Immature natural killer cell (primary cell): ENCODE data around the gene GJA1. TPM values are rescaled to one million over a fixed set of nuclear protein-coding genes. Genes with fewer than 3 reads are reported as not detected.
"Not testable (repeated sequence)": the region's sequence is repeated elsewhere in the genome, so short reads cannot be mapped to it uniquely, and the experiment has no call there.

Source experiments
- DNase-seq, 3 donors: peaks; one replicate each; pipeline ENCODE4 v3.0.0; 2022; ENCODE audit warnings: mixed read lengths in 1 of 3
- H3K27ac Mint-ChIP-seq, 6 donors: one replicate each; pipeline ENCODE4 v1.8.0; 2020; ENCODE audit warnings: mixed read lengths in 6 of 6, mild to moderate bottlenecking in 5 of 6, inconsistent platforms in 4 of 6, moderate library complexity in 3 of 6
- H3K27me3 Mint-ChIP-seq, 3 donors: one replicate each; pipeline ENCODE4 v1.8.0; 2020 to 2021; ENCODE audit warnings: low read depth in 3 of 3, mild to moderate bottlenecking in 3 of 3, mixed read lengths in 3 of 3, moderate library complexity in 3 of 3, inconsistent platforms in 1 of 3
- H3K36me3 Mint-ChIP-seq, 3 donors: one replicate each; pipeline ENCODE4 v1.8.0; 2020; ENCODE audit warnings: mixed read lengths in 3 of 3, inconsistent platforms in 2 of 3, mild to moderate bottlenecking in 2 of 3
- H3K4me1 Mint-ChIP-seq, 2 donors: one replicate each; pipeline ENCODE4 v1.8.0; 2020; ENCODE audit warnings: inconsistent platforms in 2 of 2, mild to moderate bottlenecking in 2 of 2, mixed read lengths in 2 of 2, moderate library complexity in 1 of 2
- H3K4me3 Mint-ChIP-seq, 5 donors: one replicate each; pipeline ENCODE4 v1.8.0; 2020; ENCODE audit warnings: mild to moderate bottlenecking in 5 of 5, mixed read lengths in 5 of 5, inconsistent platforms in 3 of 5, moderate library complexity in 3 of 5
- H3K9me3 Mint-ChIP-seq, 6 donors: one replicate each; pipeline ENCODE4 v1.8.0; 2020; ENCODE audit warnings: mild to moderate bottlenecking in 6 of 6, mixed read lengths in 6 of 6, inconsistent platforms in 4 of 6, moderate library complexity in 3 of 6
- polyA plus RNA-seq, 3 donors: library from polyadenylated mRNA; unstranded; fragments of 300-500 nt; fragmentation: Illumina TruSeq; gene quantifications; one replicate each; pipeline ENCODE4 v1.2.3, GENCODE V29; 2021

The GJA1 gene
- not detected for polyA plus RNA-seq

DNA sequence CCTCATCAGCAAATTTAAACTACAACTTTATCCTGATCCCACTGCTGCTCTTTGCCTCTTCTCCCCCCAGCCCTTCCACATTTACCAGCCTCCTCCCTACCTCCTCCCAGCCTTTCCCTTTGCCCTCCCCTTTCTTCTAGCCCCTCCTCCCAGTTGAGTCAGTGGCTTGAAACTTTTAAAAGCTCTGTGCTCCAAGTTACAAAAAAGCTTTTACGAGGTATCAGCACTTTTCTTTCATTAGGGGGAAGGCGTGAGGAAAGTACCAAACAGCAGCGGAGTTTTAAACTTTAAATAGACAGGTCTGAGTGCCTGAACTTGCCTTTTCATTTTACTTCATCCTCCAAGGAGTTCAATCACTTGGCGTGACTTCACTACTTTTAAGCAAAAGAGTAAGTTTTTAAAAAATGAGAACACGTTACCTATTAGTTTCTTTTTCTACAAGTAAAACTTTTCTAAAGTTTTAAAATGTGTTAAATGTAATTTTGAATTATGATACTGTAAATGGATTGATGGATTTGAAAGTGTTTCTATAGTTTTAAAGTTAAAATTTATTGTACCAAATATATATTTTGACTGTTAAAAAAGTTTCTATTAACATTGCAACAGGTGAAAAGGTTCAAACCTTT, at the start of gene GJA1:
TSS of gene GJA1 (plus strand) at position 203 of the 626 bp plus-strand sequence. CDS start 11,202 bp downstream, outside the sequence.
- peak within 1 kb of the TSS; percentile 40 to 71 (median 50) for H3K4me3 Mint-ChIP-seq
- H3K27ac Mint-ChIP-seq = no peak within 1 kb of the TSS
- DNase-seq = no peak
- peaks cover 0 to 5% (median under 1%) of the 10 kb centered on the region in 6 donors for H3K9me3 Mint-ChIP-seq
- H3K27me3 Mint-ChIP-seq = peaks cover 5 to 21% (median 7%) of the 10 kb centered on the region in 3 donors
- peaks cover 14 to 23% of the 10 kb centered on the region in 2 donors for H3K4me1 Mint-ChIP-seq
- no peaks in the 10 kb centered on the region for H3K36me3 Mint-ChIP-seq

DNA sequence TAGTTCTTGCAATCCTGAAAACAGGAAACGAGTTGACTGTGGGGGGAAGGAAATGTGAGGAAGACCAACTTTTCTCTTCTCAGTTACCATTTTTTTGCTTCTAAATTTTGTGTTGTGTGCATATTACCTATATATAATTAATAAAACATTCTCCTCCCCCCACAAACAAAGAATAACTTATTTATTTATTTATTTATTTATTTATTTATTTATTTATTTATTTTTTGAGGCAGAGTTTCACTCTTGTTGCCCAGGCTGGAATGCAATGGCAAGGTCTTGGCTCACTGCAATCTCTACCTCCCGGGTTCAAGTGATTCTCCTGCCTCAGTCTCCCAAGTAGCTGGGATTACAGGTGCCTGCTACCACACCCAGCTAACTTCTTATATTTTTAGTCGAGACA, 48.9 kb upstream of the GJA1 start:
- not testable (repeated sequence) for H3K9me3 Mint-ChIP-seq, H3K27ac Mint-ChIP-seq, H3K36me3 Mint-ChIP-seq, H3K4me3 Mint-ChIP-seq, H3K27me3 Mint-ChIP-seq, DNase-seq, H3K4me1 Mint-ChIP-seq

DNA sequence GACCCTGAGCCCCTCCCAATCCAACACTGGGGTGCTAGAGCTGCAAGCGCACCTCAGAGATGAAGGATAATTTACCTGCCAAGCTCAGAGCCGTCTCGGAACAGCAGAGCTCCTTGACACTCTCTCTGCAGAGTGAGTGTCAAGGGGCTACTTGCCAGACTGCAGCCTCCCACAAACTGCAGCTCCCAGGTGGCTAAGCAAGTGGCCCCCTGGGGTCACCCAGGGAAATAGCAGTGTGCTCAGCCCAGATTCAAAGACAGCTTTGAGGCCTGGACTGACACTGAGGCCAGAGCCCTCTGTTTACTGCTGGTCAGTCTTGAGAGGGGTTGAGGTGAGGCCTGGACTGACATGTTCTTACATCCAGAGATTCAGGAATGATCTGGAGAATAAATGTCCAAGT, 46.0 kb upstream of the GJA1 start:
- H3K27me3 Mint-ChIP-seq = peaks cover 0 to 2% (median 1%) of the 10 kb centered on the region in 3 donors
- no peak overlapping the region for H3K4me3 Mint-ChIP-seq
- no peaks in the 10 kb centered on the region for H3K4me1 Mint-ChIP-seq
- H3K9me3 Mint-ChIP-seq = peaks cover 0 to 1% (median 0%) of the 10 kb centered on the region in 6 donors
- DNase-seq = no peak
- H3K27ac Mint-ChIP-seq = no peak overlapping the region
- no peaks in the 10 kb centered on the region for H3K36me3 Mint-ChIP-seq

- DNase-seq = no peak
- Mint-ChIP-seq H3K36me3 (no peaks in the 10 kb centered on the region), H3K27me3 (peaks cover 0 to 2% (median 0%) of the 10 kb centered on the region in 3 donors), H3K9me3 (peaks cover 0 to 2% (median 0%) of the 10 kb centered on the region in 6 donors), H3K27ac (no peak overlapping the region), H3K4me3 (no peak overlapping the region), H3K4me1 (no peaks in the 10 kb centered on the region)
Observed at GRCh38 chr6:121393731-121394505, 41.5 kb upstream of the GJA1 start.

DNA sequence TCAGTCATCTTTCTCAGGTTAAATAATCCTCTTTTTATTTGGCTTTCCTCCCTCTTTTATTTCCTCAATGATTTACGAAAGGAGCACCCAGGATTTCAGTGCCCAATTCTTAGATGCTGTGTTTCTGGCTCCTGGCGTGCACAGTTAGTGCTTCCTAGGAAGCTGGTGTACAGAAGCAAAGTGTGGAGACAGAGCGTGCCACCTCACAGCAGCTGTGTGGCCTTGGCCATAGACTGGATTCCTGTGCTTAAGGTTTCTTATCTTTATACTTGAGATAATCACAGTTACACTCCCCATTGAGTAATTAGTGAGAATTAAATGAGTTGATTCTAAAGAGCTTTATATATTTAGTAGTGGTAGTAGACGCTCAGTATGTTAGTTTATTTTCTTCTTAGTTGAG, 39.7 kb upstream of the GJA1 start:
- Mint-ChIP-seq H3K4me1 (no peaks in the 10 kb centered on the region), H3K27ac (no peak overlapping the region), H3K9me3 (peaks cover 0 to 2% (median 0%) of the 10 kb centered on the region in 6 donors), H3K36me3 (no peaks in the 10 kb centered on the region), H3K27me3 (peaks cover 0 to 1% (median 0%) of the 10 kb centered on the region in 3 donors), H3K4me3 (no peak overlapping the region)
- no peak for DNase-seq

- H3K9me3 Mint-ChIP-seq, H3K4me3 Mint-ChIP-seq, DNase-seq, H3K27ac Mint-ChIP-seq, H3K27me3 Mint-ChIP-seq, H3K36me3 Mint-ChIP-seq, H3K4me1 Mint-ChIP-seq: not testable (repeated sequence)
Observed at GRCh38 chr6:121397188-121397587, 38.3 kb upstream of the GJA1 start.

DNA sequence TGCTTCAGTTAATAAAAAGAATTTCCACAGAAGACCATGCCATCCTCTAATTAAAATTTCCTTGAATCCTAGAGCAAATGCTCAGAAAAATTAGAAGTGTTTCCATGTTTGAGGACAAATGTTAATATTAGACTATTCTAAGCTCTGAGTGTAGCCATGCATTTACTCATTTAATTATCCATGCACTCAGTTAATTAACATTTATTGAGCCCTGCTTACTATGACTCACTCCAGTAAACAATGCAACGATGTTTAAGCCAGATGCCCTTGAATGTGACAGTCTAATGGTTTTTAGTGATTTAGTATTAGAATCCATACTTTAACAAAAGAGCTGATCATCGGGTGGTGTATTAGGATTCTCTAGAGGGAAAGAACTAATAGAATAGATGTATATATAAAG, 37.3 kb upstream of the GJA1 start:
- H3K36me3 Mint-ChIP-seq = no peaks in the 10 kb centered on the region
- H3K4me1 Mint-ChIP-seq = no peaks in the 10 kb centered on the region
- no peak overlapping the region for H3K27ac Mint-ChIP-seq
- no peak overlapping the region for H3K4me3 Mint-ChIP-seq
- no peak for DNase-seq
- H3K27me3 Mint-ChIP-seq = peaks cover 0 to 1% (median 0%) of the 10 kb centered on the region in 3 donors
- H3K9me3 Mint-ChIP-seq = peaks cover 0 to 2% (median 0%) of the 10 kb centered on the region in 6 donors

- H3K36me3 Mint-ChIP-seq = no peaks in the 10 kb centered on the region
- no peak overlapping the region for H3K27ac Mint-ChIP-seq
- H3K4me3 Mint-ChIP-seq = no peak overlapping the region
- no peak for DNase-seq
- no peaks in the 10 kb centered on the region for H3K4me1 Mint-ChIP-seq
- H3K27me3 Mint-ChIP-seq = peaks cover 0 to 1% (median 0%) of the 10 kb centered on the region in 3 donors
- peaks cover 0 to 2% (median 0%) of the 10 kb centered on the region in 6 donors for H3K9me3 Mint-ChIP-seq
Observed at GRCh38 chr6:121399966-121400365, 35.5 kb upstream of the GJA1 start.

- H3K9me3 Mint-ChIP-seq = peaks cover 0 to 2% (median 0%) of the 10 kb centered on the region in 6 donors
- H3K27ac Mint-ChIP-seq = no peak overlapping the region
- H3K4me1 Mint-ChIP-seq = no peaks in the 10 kb centered on the region
- DNase-seq = no peak
- peaks cover 0 to 10% (median 0%) of the 10 kb centered on the region in 3 donors for H3K27me3 Mint-ChIP-seq
- H3K36me3 Mint-ChIP-seq = no peaks in the 10 kb centered on the region
- no peak overlapping the region for H3K4me3 Mint-ChIP-seq
Observed at GRCh38 chr6:121403964-121404363, 31.5 kb upstream of the GJA1 start.

DNA sequence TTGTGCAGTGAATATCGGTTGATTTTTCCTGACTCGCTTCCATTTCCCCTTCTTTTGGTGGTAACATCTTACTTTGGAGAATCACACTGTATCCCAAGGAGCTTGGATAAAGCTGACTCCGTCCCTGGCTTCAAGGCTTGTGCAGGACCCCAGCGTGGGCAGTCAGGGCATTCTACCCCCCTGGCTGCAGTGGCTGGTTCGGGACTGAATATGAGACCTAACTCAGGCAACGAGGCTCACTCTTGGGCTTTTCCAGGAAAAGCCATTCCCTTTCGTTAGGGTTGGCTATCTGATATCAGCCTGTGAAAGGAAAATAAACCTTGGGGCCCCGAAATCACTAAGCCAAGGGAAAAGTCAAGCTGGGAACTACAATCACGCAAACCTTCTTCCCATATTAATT, 30.1 kb upstream of the GJA1 start:
- H3K4me1 Mint-ChIP-seq = no peaks in the 10 kb centered on the region
- no peaks in the 10 kb centered on the region for H3K36me3 Mint-ChIP-seq
- DNase-seq = no peak
- H3K9me3 Mint-ChIP-seq = peaks cover 0 to 2% (median 0%) of the 10 kb centered on the region in 6 donors
- H3K27me3 Mint-ChIP-seq = peaks cover 0 to 8% (median 0%) of the 10 kb centered on the region in 3 donors
- H3K4me3 Mint-ChIP-seq = no peak overlapping the region
- no peak overlapping the region for H3K27ac Mint-ChIP-seq

DNA sequence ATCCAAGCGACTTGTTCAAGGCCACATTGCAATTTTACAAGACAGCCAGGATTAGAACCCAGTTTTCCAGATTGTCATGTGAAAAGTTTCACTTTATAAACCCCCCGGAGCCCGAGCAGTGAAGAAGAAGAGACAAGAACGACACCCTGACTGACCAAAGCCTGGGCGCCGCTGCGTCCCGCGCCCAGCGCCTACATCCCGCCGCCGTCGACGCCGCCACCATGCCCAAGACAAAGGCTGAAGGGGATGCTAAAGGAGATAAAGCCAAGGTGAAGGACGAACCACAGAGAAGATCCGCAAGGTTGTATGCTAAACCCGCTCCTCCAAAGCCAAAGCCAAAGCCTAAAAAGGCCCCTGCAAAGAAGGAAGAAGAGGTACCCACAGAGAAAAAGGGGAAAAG, 27.1 kb upstream of the GJA1 start:
- H3K4me3 Mint-ChIP-seq = no peak overlapping the region
- peaks cover 0 to 2% (median 0%) of the 10 kb centered on the region in 6 donors for H3K9me3 Mint-ChIP-seq
- H3K4me1 Mint-ChIP-seq = no peaks in the 10 kb centered on the region
- H3K36me3 Mint-ChIP-seq = no peaks in the 10 kb centered on the region
- no peak for DNase-seq
- no peak overlapping the region for H3K27ac Mint-ChIP-seq
- H3K27me3 Mint-ChIP-seq = peaks cover 0 to 8% (median 0%) of the 10 kb centered on the region in 3 donors

DNA sequence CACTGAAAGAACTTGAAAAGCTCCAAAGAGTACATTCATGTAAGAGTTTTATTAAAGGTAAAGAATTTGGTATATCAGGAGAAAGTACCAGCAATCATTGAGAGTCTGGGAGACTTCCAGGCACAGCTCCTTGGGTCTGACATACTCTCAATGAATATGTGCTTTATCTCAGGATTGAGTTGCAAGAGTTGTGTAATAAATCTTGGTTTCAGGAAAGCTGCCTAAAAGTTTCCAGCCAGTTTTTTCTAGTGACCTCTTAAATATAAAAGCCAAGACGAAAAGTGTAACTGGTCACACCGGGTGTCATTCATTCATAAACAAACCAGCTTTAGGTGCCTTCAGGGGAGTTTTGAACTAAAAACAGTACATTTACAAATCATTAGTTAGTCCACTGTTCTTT, 21.6 kb upstream of the GJA1 start:
- H3K4me1 Mint-ChIP-seq = no peaks in the 10 kb centered on the region
- H3K27me3 Mint-ChIP-seq = no peaks in the 10 kb centered on the region
- H3K36me3 Mint-ChIP-seq = no peaks in the 10 kb centered on the region
- H3K4me3 Mint-ChIP-seq = no peak overlapping the region
- no peak overlapping the region for H3K27ac Mint-ChIP-seq
- no peak for DNase-seq
- no peaks in the 10 kb centered on the region for H3K9me3 Mint-ChIP-seq

- H3K27ac Mint-ChIP-seq = no peak overlapping the region
- no peak overlapping the region for H3K4me3 Mint-ChIP-seq
- DNase-seq = no peak
- H3K4me1 Mint-ChIP-seq = no peaks in the 10 kb centered on the region
- H3K36me3 Mint-ChIP-seq = no peaks in the 10 kb centered on the region
- peaks cover 0 to 3% (median 0%) of the 10 kb centered on the region in 6 donors for H3K9me3 Mint-ChIP-seq
- H3K27me3 Mint-ChIP-seq = peaks cover 0 to 2% (median 0%) of the 10 kb centered on the region in 3 donors
Observed at GRCh38 chr6:121418346-121418745, 17.1 kb upstream of the GJA1 start.

GRCh38 chr6:121426686-121427085, 8.8 kb upstream of the GJA1 start:
- no peaks in the 10 kb centered on the region for H3K27me3 Mint-ChIP-seq
- no peaks in the 10 kb centered on the region for H3K36me3 Mint-ChIP-seq
- H3K27ac Mint-ChIP-seq = no peak overlapping the region
- no peak overlapping the region for H3K4me3 Mint-ChIP-seq
- peaks cover 0 to 3% (median 0%) of the 10 kb centered on the region in 6 donors for H3K9me3 Mint-ChIP-seq
- DNase-seq = no peak
- no peaks in the 10 kb centered on the region for H3K4me1 Mint-ChIP-seq
